IgD-negative memory B cell (primary cell): ENCODE results near the gene DTX4. TPM values are rescaled to one million over a fixed set of nuclear protein-coding genes. Genes with fewer than 3 reads are reported as not detected.

Experiments used
- H3K27ac Mint-ChIP-seq, 3 donors: one replicate each; pipeline ENCODE4 v1.8.0; 2020 to 2022; ENCODE audit warnings: mild to moderate bottlenecking in 3 of 3, mixed read lengths in 3 of 3, moderate library complexity in 1 of 3
- H3K27me3 Mint-ChIP-seq: one replicate; pipeline ENCODE4 v1.8.0; 2021; ENCODE audit warnings: mixed read lengths
- H3K36me3 Mint-ChIP-seq: one replicate; pipeline ENCODE4 v1.8.0; 2020; ENCODE audit warnings: mild to moderate bottlenecking, mixed read lengths
- H3K4me1 Mint-ChIP-seq, 3 donors: one replicate each; pipeline ENCODE4 v1.8.0; 2020 to 2022; ENCODE audit warnings: mixed read lengths in 3 of 3, mild to moderate bottlenecking in 1 of 3
- H3K4me3 Mint-ChIP-seq, 4 donors: one replicate each; pipeline ENCODE4 v1.8.0; 2020 to 2022; ENCODE audit warnings: mild to moderate bottlenecking in 4 of 4, mixed read lengths in 4 of 4, moderate library complexity in 3 of 4
- H3K9me3 Mint-ChIP-seq, 3 donors: one replicate each; pipeline ENCODE4 v1.8.0; 2020 to 2021; ENCODE audit warnings: mixed read lengths in 3 of 3, mild to moderate bottlenecking in 1 of 3
- polyA plus RNA-seq: library from polyadenylated mRNA; unstranded; fragments of 300-500 nt; fragmentation: Illumina TruSeq; gene quantifications from one replicate; pipeline ENCODE4 v1.2.3, GENCODE V29; 2021

DTX4 gene
- polyA plus RNA-seq, 1 donor from 2014 or later, result 4.5 TPM

DNA sequence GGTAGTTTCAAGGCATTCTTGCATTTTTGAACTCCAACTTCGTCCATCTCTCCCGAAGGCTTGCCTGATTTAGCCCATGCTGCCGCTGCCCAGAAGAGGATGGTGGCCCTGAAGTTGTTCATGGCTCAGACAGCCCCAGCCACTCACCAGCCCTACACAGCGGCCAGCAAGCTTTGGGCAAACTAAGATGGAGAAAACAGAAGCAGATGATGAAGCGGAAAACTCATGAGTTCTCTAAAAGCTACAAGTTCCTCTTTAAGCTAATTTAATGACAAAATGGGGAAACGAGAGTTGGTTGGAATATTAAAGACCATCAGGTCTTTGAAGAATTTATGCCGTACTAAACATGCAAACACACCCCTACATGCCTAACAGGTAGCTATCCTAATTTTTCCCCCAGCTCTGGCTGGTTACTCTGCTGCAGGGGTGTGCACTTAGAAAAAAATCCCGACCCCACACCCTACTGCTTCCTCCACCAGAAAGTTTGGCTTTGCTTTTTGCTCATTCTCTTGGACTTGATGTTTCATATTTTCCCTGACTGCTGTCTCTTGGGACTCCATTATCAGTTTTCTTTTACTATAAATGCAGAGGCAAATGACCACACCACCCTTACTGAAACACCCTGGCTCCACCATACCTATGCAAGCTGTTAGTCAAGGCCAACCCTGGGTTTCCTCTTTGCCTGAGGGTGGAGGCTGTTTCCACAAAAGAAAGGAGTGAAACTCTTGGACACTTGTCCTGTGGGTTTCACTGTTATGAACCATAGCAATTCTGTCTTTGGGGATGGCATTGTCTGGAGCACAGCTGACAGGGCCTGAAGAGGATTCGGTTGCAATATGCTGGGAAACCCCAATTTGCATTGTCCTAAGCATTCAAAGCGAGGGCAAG is 41.1 kb downstream of the DTX4 start, which contains the start of gene MPEG1:
Gene MPEG1, minus strand, starts transcription at position 184 of the 888 bp plus-strand sequence. Its CDS starts 62 bp downstream, at position 122.
- no peaks in the 10 kb centered on the region for H3K36me3 Mint-ChIP-seq
- H3K27ac Mint-ChIP-seq, result peak within 1 kb of the TSS; percentile 90 to 99 (median 94)
- peak within 1 kb of the TSS; percentile 92 to 97 (median 95) for H3K4me3 Mint-ChIP-seq
- no peaks in the 10 kb centered on the region for H3K27me3 Mint-ChIP-seq
- peaks cover 0 to 3% (median 0%) of the 10 kb centered on the region in 3 donors for H3K9me3 Mint-ChIP-seq
- H3K4me1 Mint-ChIP-seq, result peaks cover 28 to 64% (median 52%) of the 10 kb centered on the region in 3 donors

DNA sequence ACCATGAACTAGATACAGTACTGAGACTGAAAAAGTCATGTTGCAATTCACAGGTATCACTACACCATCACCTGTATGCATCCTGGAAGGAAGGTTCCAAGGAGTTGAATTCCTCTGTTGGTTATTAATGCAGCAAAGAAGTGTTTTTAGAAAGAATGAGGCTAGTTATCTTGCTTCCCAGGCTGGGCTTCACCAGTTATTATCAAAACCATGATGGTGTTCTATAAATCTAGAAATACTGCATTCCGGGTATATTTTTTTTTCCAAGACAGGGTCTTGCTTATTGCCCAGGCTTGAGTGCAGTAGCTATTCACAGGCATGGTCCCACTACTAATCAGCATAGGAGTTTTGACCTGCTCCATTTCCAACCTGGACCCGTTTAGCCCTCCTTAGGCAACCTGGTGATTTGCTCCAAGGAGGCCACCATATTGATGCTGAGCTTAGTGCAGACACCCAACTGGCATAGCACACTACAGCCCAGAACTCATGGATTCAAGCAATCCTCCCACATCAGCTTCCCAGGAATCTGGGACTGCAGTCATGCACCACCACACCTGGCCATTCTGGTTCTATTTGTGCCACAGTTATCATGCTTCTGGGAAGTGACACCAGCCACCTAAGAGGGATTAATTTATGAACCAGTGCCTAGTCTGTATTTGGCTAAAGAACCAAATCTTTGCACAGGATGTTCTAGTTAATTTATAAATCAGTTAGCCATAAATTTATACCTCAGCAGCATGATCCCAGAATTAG is 42.4 kb downstream of the DTX4 start:
- Mint-ChIP-seq H3K27me3 (no peaks in the 10 kb centered on the region), H3K4me3 (no peak overlapping the region), H3K9me3 (peaks cover 0 to 3% (median 0%) of the 10 kb centered on the region in 3 donors), H3K4me1 (peaks cover 20 to 65% (median 49%) of the 10 kb centered on the region in 3 donors), H3K36me3 (no peaks in the 10 kb centered on the region), H3K27ac (peak overlapping the region in 2 of 3 donors; percentile 90)

- H3K27ac Mint-ChIP-seq, result peak overlapping the region; percentile 86 to 98 (median 96)
- H3K36me3 Mint-ChIP-seq, result no peaks in the 10 kb centered on the region
- peaks cover 26 to 59% (median 52%) of the 10 kb centered on the region in 3 donors for H3K4me1 Mint-ChIP-seq
- peaks cover 2% of the 10 kb centered on the region for H3K27me3 Mint-ChIP-seq
- peaks cover 0 to 3% (median 0%) of the 10 kb centered on the region in 3 donors for H3K9me3 Mint-ChIP-seq
- H3K4me3 Mint-ChIP-seq, result peak overlapping the region; percentile 44 to 83 (median 63)
Observed at GRCh38 chr11:59216641-59217564, 45.0 kb downstream of the DTX4 start.

DNA sequence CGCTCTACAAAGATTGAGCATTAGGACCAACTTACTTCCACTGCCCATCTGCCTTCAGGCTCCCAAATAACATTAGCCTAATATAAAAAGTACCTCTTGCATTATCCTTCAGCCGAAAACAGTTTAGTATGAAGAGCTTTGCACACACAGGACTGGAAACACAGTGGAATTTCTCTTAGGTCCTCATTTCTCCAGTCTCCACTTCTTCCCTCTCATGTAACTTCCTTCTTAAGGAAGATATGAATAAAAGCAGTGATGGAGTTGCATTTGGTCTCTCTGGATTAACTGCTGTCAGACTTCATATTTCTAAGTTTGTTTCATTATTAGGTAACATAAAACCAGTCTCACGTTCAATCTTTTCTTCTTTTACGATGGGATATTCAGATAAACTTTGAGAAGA is 46.4 kb downstream of the DTX4 start:
- Mint-ChIP-seq H3K4me3 (peak overlapping the region in 1 of 4 donors; percentile 56), H3K27me3 (peaks cover 2% of the 10 kb centered on the region), H3K27ac (peak overlapping the region in 2 of 3 donors; percentile 86 to 88), H3K4me1 (peaks cover 28 to 57% (median 49%) of the 10 kb centered on the region in 3 donors), H3K36me3 (no peaks in the 10 kb centered on the region), H3K9me3 (peaks cover 0 to 3% (median 0%) of the 10 kb centered on the region in 3 donors)

DNA sequence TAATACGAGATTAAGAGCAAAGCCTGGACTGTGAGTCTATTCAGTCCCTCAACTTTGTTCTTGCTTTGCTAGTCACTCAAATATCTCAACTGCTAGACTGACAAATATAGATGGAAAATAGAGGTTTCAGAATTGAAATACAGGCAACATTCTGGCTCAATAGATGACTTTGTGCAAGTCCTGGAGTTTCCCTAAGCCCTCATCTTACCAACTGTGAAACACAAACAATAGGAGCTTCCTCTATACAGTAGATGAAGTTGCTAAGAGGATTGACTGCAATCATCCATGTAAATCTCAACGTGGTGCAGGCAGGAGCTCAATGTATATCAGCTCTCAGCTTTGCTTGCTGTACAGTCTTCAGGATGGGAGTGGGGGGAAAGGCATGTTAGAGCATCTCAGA is 47.0 kb downstream of the DTX4 start:
- Mint-ChIP-seq H3K9me3 (peaks cover 0 to 3% (median 2%) of the 10 kb centered on the region in 3 donors), H3K27ac (peak overlapping the region in 1 of 3 donors; percentile 86), H3K4me3 (no peak overlapping the region), H3K4me1 (peaks cover 33 to 56% (median 45%) of the 10 kb centered on the region in 3 donors), H3K36me3 (no peaks in the 10 kb centered on the region), H3K27me3 (peaks cover 2% of the 10 kb centered on the region)

DNA sequence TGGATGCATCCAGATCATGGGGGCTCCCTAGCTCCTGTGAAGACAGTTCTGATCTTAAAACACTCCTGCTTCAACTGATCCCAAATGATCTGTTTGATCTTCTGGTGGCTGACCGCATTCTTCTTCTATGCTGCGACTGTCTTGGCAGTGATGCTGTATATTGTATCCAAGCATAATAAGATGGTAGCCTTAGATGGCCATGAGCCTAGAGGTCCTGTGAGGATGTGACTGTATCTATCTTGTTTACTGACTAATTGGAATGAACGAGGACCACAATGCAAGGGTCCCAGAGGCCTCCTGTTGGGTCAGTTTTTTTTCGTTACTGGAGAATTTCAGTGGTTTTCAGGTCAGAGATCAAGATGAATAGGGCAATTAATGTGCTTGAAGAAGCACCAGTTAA is 47.9 kb downstream of the DTX4 start:
- H3K4me3 Mint-ChIP-seq, result no peak overlapping the region
- peak overlapping the region in 2 of 3 donors; percentile 40 to 51 for H3K27ac Mint-ChIP-seq
- H3K36me3 Mint-ChIP-seq, result no peaks in the 10 kb centered on the region
- H3K4me1 Mint-ChIP-seq, result peaks cover 42 to 62% (median 50%) of the 10 kb centered on the region in 3 donors
- peaks cover 0 to 3% (median 2%) of the 10 kb centered on the region in 3 donors for H3K9me3 Mint-ChIP-seq
- H3K27me3 Mint-ChIP-seq, result peaks cover 2% of the 10 kb centered on the region

GRCh38 chr11:59221441-59221840 is 49.5 kb downstream of the DTX4 start:
- Mint-ChIP-seq H3K27me3 (peaks cover 4% of the 10 kb centered on the region), H3K4me3 (peak overlapping the region in 3 of 4 donors; percentile 3 to 7 (median 6)), H3K9me3 (peaks cover 0 to 3% (median 2%) of the 10 kb centered on the region in 3 donors), H3K36me3 (no peaks in the 10 kb centered on the region), H3K27ac (peak overlapping the region in 2 of 3 donors; percentile 8 to 61), H3K4me1 (peaks cover 46 to 56% (median 47%) of the 10 kb centered on the region in 3 donors)

DNA sequence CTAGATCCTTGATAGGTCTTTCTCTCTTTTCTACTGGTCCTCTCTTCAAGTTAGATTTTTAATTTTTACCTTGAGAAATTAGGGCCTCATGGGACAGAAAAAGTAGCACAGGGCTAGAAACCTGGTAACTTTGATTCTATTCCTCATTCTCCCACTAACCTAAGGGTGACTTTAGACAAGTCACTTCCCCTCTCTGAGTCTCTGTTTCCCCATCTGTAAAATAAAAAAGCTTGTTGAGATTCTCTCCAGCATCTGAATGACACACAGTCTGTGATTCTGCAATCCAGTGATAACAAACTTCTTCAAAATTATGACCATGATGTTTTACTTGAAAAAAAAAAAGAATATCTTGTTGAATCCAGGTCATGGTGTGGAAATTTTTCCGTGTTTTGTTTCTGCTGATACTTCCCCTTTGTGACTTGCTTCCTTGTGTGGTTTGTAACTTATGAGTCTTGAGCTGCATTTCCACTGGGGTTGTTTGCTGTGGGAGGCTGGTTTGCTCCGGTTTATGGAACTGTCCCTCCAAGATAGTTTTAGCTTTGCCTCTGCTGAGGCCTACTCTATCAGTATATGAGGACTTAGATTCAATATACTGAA is 50.6 kb downstream of the DTX4 start:
- peaks cover 4% of the 10 kb centered on the region for H3K27me3 Mint-ChIP-seq
- H3K27ac Mint-ChIP-seq, result peak overlapping the region in 2 of 3 donors; percentile 37 to 60
- H3K4me1 Mint-ChIP-seq, result peaks cover 38 to 45% (median 38%) of the 10 kb centered on the region in 3 donors
- peak overlapping the region in 3 of 4 donors; percentile 53 to 59 (median 56) for H3K4me3 Mint-ChIP-seq
- H3K36me3 Mint-ChIP-seq, result no peaks in the 10 kb centered on the region
- H3K9me3 Mint-ChIP-seq, result peaks cover 0 to 2% (median 0%) of the 10 kb centered on the region in 3 donors

DNA sequence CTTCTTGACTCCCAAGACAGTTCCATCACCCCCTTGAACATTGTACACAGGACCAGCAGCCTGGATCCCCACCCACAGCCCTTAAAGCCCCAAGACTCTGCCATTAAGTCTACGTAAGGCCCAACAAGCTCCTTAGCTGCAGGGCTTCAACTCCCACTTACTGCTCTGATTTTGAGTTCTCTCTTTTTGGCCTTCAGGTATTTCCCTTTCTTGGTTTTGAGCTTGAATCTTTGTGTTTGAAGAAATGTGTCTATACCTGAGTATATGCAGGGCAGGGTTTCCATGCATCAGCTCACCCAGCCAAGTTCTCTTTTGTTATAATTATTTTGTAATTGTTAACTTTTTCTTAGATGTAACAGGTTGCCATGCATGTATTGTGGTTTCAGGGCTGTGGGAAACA is 51.2 kb downstream of the DTX4 start:
- peaks cover 0 to 2% (median 0%) of the 10 kb centered on the region in 3 donors for H3K9me3 Mint-ChIP-seq
- no peaks in the 10 kb centered on the region for H3K36me3 Mint-ChIP-seq
- peak overlapping the region in 3 of 4 donors; percentile 53 to 59 (median 56) for H3K4me3 Mint-ChIP-seq
- peak overlapping the region in 2 of 3 donors; percentile 11 to 37 for H3K27ac Mint-ChIP-seq
- peaks cover 34 to 40% (median 37%) of the 10 kb centered on the region in 3 donors for H3K4me1 Mint-ChIP-seq
- peaks cover 4% of the 10 kb centered on the region for H3K27me3 Mint-ChIP-seq

DNA sequence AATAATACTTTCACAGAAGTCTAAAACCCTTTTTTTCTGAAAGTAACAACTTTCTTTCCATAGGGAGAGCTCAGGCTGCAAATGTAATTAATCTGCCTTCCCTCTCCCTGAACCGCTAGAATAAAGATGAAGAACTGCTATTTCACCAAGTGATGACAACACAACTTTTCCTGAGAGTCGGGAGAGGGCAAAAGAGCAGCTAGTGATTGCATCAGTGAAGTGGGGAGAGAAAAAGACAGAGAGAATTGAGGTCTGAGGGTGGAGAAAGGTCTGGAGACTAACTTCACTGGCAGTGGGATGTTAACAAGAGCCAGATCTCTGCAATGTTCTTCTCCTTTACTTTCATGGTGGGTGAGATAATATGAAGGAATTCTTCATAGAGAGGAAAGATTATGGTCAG is 51.7 kb downstream of the DTX4 start:
- no peak overlapping the region for H3K4me3 Mint-ChIP-seq
- H3K4me1 Mint-ChIP-seq, result peaks cover 31 to 37% (median 36%) of the 10 kb centered on the region in 3 donors
- H3K9me3 Mint-ChIP-seq, result peaks cover 0 to 2% (median 0%) of the 10 kb centered on the region in 3 donors
- H3K27me3 Mint-ChIP-seq, result peaks cover 4% of the 10 kb centered on the region
- H3K27ac Mint-ChIP-seq, result peak overlapping the region in 2 of 3 donors; percentile 14 to 37
- no peaks in the 10 kb centered on the region for H3K36me3 Mint-ChIP-seq

DNA sequence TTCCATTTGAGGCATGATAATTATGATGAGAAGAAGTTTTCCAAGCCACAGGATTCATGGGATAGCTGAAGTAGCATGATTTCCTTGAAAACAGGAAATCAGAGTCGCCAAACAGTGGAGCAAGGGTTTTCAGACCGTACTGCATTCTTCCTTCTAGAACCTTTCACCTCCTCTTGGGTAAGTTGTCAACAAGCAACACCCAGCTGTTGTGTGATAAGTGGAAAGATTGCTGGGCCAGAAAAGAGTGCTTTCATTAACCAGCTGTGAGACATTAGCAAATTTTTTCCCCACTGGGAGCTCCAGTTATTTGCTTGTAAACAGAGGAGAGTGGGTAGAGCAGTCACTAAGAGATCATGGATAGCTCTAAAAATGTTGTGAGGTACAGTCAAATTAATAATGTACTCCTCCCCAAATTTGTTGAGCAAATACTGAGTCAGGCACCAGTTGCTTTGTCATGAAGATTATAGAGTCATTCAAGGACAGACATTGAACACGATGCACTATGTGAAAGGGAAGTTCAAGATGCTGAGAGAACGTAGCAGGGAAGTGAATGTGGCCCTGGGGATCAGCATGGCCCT is 52.5 kb downstream of the DTX4 start:
- Mint-ChIP-seq H3K27me3 (peaks cover 4% of the 10 kb centered on the region), H3K9me3 (peaks cover 0 to 2% (median 0%) of the 10 kb centered on the region in 3 donors), H3K4me1 (peaks cover 28 to 37% (median 31%) of the 10 kb centered on the region in 3 donors), H3K27ac (peak overlapping the region in 2 of 3 donors; percentile 14 to 71), H3K4me3 (peak overlapping the region in 1 of 4 donors; percentile 5), H3K36me3 (no peaks in the 10 kb centered on the region)

GRCh38 chr11:59225017-59225416 is 53.1 kb downstream of the DTX4 start:
- Mint-ChIP-seq H3K36me3 (no peaks in the 10 kb centered on the region), H3K27ac (peak overlapping the region in 1 of 3 donors; percentile 5), H3K27me3 (peaks cover 4% of the 10 kb centered on the region), H3K9me3 (peaks cover 0 to 2% (median 0%) of the 10 kb centered on the region in 3 donors), H3K4me3 (no peak overlapping the region), H3K4me1 (peaks cover 28 to 37% (median 31%) of the 10 kb centered on the region in 3 donors)

DNA sequence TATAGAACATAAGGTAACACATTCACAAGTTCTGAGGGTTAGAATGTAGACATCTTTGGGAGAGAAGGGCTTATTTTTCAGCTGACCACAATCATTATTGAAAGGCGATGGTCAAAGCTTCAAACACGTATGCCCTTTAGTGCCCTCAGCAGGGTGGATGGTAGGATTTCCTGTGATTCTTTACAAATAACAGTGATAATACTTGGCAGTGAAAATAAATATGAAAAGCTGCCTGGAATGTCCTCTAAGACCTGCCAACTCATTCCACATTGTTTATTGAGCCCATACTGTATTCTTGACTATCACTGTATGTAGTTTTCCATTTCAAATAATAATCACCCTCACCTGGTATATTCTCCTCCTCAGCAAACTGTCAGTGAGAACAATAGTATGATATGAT is 54.5 kb downstream of the DTX4 start:
- Mint-ChIP-seq H3K9me3 (peaks cover 5 to 6% (median 6%) of the 10 kb centered on the region in 3 donors), H3K4me3 (no peak overlapping the region), H3K4me1 (peaks cover 23 to 33% (median 27%) of the 10 kb centered on the region in 3 donors), H3K27ac (no peak overlapping the region), H3K36me3 (peaks cover under 1% of the 10 kb centered on the region), H3K27me3 (peaks cover 2% of the 10 kb centered on the region)
